NB4 (cell line): ENCODE measurements around the gene MBTPS2.

Source experiments
- DNase-seq: peaks from one replicate; pipeline ENCODE4 v3.0.0; 2010; ENCODE audit warnings: low read depth
- H3K4me3 ChIP-seq: one replicate; pipeline ENCODE4 v1.5.1; 2011; ENCODE audit warnings: mild to moderate bottlenecking, low read depth, low read length, moderate library complexity
- MYC ChIP-seq: IDR thresholded peaks from 2 replicates; pipeline ENCODE4 v1.6.1; 2011; ENCODE audit warnings: low read depth, low read length
- POLR2A ChIP-seq: IDR thresholded peaks from 2 replicates; pipeline ENCODE4 v1.6.1; 2011; ENCODE audit warnings: mild to moderate bottlenecking; ENCODE audit not compliant: insufficient read length; ENCODE audit errors: extremely low read depth
- TF ChIP-seq, protein P1 (sequence below): IDR thresholded peaks from one replicate; pipeline ENCODE4 v1.5.1; 2012; ENCODE audit warnings: low read depth, low read length
- TF ChIP-seq, protein P2 (sequence below): IDR thresholded peaks from 2 replicates; pipeline ENCODE4 v1.6.1; 2011; ENCODE audit warnings: low read depth, low read length

MBTPS2 gene

DNA sequence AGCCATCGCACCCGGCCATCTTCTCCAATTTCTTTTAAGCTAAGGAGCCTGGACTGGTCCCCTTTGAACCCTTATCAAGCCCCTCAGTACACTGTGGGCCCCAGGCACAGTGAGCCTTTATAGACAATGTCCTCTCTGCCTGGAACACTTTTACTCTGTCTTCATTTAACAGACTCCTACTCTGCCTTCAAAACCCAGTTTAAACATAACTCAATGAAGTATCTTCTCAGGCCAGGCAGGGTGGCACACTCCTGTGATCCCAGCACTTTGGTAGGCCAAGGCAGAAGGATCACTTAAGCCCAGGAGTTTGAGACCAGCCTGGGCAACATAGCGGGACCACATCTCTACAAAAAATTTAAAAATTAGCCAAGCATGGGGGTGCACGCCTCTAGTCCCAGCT lies 73.6 kb downstream of the MBTPS2 start:
- TF ChIP-seq POLR2A: no peak
- TF ChIP-seq, protein P1, sequence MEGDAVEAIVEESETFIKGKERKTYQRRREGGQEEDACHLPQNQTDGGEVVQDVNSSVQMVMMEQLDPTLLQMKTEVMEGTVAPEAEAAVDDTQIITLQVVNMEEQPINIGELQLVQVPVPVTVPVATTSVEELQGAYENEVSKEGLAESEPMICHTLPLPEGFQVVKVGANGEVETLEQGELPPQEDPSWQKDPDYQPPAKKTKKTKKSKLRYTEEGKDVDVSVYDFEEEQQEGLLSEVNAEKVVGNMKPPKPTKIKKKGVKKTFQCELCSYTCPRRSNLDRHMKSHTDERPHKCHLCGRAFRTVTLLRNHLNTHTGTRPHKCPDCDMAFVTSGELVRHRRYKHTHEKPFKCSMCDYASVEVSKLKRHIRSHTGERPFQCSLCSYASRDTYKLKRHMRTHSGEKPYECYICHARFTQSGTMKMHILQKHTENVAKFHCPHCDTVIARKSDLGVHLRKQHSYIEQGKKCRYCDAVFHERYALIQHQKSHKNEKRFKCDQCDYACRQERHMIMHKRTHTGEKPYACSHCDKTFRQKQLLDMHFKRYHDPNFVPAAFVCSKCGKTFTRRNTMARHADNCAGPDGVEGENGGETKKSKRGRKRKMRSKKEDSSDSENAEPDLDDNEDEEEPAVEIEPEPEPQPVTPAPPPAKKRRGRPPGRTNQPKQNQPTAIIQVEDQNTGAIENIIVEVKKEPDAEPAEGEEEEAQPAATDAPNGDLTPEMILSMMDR: no peak
- TF ChIP-seq, protein P2, sequence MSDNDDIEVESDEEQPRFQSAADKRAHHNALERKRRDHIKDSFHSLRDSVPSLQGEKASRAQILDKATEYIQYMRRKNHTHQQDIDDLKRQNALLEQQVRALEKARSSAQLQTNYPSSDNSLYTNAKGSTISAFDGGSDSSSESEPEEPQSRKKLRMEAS: no peak
- no peak for TF ChIP-seq MYC
- no peak for DNase-seq
- no peak overlapping the region for H3K4me3 ChIP-seq

DNA sequence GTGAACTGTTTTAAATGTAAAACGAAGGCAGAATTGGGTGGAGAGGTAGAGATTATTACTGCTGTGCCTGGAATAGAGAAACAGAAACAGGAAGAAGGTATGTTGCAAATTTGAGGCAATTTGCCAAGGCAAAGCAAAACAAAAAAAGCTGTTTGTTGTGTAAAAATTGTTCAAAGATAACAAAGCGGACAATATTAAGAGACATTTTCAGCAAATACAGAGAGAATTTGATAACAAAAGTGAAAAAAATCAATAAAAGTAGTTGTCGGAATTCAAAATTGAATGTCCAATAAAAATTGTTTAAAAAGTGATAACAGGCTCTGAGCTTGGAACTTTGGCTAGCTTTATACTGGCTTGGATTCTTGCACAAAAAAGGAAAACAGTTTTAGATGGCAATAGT lies 86.7 kb downstream of the MBTPS2 start:
- TF ChIP-seq MYC (no peak), POLR2A (no peak)
- TF ChIP-seq, protein P1: no peak
- TF ChIP-seq, protein P2: no peak
- DNase-seq: peak; percentile 56
- peak overlapping the region; percentile 52 for H3K4me3 ChIP-seq

DNA sequence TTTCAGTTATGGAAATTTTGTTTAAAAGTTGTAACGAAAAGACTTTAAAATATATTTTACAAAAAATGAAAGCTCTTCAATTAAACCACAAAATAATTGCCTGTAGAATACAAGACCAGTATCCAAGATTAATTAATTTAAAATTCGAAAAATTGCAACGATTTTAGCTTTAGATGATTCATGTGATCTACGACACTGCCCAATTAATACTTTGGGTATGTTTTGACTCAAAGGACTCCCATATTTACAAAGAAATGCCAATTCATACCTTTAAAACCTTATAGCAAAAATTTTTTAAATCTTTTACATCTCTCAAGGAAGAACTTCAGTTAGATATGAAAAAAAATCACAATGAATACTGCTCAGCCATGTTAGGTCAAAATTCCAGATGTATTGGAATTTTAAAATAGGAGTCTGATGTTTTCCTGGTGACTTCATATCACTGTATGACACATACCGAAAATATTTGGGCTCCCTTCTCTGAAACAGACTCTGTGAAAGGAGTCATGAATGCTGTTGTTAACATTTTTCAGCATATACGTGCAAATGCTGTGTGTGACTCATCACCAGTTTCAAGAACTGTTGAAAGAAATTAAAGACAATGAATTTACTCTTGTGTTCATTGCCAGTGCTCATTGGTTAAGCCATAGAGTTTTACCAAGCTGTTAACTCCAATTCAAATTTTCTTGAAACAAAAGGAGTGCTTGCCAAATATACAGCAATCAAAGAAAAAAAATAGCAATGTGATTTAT lies 87.3 kb downstream of the MBTPS2 start:
- TF ChIP-seq POLR2A (no peak), MYC (no peak)
- TF ChIP-seq, protein P1: no peak
- TF ChIP-seq, protein P2: no peak
- DNase-seq: peak; percentile 76
- peak overlapping the region; percentile 52 for H3K4me3 ChIP-seq

DNA sequence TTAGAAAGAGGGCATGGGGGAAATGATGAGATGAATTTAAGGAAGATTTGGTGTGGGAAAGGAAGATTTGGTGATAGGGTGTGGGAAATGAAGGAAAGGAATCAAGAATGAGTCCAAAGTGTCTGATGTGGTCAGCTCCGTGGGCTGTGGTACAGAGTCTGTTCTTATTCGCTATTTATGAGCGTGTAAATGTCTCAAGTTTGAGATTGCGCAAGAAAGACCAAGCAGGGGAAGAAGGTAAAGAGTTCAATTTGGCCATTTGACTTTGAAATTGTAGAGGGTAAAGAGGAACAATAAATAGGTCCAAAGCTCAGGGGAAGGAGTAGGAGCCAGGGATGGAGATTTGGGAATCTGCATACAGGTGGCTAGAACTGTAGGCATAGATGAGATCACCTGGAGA lies 89.8 kb downstream of the MBTPS2 start:
- TF ChIP-seq, protein P1: no peak
- TF ChIP-seq MYC (no peak), POLR2A (no peak)
- TF ChIP-seq, protein P2: no peak
- peak; percentile 63 for DNase-seq
- no peak overlapping the region for H3K4me3 ChIP-seq

DNA sequence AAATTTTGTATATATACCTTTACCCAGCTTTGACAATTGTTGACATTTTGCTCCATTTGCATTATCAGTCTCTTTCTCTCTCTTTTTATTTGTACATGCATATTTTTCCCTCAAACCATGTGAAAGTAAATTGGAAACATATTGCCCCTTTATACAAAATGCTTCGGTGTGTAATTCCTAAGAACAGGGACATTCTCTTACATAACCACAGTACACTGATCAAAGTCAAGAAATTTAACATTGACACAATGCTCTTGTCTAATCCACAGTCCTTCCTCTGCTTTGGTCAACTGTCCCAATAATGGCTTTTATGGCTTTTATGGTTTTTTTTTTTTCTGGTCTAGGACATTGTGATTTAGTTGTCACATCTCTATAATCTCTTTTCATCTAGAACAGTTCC lies 91.6 kb downstream of the MBTPS2 start:
- DNase-seq: no peak
- H3K4me3 ChIP-seq: no peak overlapping the region
- no peak for TF ChIP-seq POLR2A
- TF ChIP-seq MYC: no peak
- TF ChIP-seq, protein P1: no peak
- TF ChIP-seq, protein P2: no peak
